T-helper 22 cell (primary cell): ENCODE results near the gene LOXL3.
A peak's percentile ranks its signal among the peaks of the same experiment; 100 is the strongest.

ENCODE experiments used
- DNase-seq: peaks from one replicate; pipeline ENCODE4 v3.0.0-alpha.2; 2020; ENCODE audit warnings: low read depth

Gene LOXL3

DNA sequence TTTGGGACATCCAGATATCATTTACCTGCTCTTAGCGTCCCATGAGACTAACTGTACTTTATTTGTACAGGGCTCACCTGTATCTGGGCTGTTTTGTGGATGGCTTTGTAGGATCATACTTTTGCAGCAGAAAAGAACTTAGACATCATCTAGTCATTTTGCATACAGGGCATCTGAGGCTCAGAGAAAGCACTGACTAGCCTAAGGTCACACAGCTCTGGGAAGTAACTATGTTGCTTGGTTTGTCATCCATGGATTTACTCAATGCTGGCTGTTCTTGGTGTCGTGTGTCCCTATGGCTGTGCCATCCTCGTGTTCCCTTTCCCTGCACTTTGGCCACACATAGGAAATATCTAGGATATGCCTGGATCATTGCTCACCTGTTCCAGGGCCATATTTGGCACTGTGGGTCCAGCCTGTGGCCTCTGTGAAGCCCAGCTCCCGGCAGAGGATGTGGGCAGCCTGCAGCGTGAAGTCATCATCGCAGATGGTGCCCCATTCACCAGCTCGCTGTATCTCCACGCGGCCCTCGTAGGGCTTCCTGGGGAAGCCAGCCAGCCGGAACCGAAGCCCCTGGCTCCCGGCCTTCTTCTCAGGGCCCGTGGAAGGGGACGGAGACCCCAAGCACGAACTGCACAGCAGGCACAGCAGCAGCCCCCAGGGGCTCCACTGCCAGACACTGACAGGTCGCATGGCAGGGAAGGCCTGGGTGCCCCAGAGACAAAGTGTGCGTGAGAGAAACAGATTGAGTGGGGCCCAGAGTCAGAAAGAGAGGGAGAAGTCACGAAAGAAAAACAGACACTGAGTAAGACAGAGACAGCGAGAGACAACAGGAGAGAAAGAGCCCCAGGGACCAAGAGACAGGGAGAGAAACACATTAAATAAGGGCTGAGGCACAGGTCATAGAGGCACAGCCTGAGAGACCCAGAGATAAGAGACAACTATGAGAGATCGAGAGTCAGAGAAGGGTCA lies 1.5 kb downstream of the LOXL3 start:
- no peak for DNase-seq

DNA sequence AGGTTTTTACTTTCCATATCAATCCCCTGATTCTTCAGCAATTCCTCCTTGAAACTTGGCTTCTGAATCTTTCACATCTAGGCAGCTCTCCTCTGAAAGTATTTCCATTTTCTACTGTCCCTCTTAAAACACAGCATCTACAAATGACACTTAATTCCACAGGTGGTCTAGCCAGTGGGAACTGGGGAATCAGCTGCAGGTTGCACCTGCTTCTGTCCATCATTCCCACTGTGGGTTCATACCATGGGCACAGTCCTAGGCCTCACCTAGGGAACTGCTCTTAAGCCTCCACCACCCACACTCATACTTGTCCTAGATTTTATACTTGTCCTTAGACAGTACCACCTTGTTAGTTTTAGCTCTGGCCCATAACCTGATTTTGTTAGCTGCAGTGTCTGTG lies 2.2 kb downstream of the LOXL3 start:
- DNase-seq, result no peak

DNA sequence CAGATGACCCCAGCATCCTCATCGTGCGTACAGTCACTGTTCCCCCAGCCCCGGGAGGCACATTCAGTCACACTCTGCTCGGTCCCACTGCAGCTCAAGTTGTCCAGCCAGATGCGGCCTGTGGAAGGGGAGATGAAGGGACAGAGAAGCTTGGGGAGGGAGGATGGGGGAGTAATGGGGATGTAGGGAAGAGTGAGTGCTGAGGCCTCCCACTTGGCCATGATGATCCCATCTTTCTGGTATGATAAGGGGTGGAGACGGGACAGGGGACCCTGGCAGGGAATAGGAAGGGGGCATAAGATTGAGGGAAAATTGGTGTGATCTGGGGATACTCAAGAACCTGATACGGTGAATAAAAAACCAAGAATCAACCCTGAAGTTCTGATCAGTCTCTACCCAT lies 3.5 kb downstream of the LOXL3 start:
- no peak for DNase-seq

DNA sequence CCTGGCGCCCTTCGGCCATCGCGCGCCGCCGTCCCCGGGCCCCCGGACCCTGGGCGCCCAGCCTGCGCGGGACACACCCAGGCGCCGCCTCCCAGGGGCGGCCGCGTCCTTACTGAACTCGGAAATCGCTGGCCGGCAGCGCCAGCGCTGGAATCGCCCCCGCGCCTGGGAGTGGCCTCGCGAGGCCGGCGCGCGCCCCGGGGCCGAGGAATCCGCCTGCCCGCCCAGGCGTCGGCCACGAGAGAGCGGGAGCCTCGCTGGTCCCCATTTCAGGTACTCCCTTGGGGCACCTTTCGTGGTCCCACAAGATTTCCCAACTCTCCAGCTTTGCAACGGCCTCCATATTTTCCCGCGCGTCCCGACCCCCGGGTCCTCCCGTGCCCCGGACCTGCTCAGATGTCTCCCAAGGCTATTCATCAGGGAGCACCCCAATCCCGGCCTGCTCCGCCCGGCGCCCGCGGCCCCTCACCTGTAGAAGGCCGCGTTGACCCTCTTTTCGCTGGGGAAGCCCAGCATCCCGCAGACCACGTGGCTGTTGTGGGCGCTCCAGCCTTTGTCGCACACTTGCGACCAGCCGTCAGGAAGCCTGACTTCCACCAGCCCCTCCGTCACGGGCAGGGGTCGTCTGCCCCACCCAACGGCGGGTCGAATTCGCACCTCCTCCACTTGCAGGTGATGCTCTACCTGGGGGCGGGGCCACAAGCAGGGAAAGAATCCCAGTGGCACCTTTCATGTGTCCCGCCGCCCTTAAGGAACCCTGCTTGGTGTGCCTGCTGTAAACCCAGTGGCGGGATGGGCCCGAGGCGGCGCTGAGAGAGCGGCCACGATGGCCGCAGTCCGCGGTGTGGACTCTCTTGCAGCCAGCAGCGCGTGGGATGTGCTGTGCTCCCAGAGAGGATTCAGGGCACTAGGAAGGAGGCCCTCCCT lies 4.6 kb downstream of the LOXL3 start:
- DNase-seq, result no peak

DNA sequence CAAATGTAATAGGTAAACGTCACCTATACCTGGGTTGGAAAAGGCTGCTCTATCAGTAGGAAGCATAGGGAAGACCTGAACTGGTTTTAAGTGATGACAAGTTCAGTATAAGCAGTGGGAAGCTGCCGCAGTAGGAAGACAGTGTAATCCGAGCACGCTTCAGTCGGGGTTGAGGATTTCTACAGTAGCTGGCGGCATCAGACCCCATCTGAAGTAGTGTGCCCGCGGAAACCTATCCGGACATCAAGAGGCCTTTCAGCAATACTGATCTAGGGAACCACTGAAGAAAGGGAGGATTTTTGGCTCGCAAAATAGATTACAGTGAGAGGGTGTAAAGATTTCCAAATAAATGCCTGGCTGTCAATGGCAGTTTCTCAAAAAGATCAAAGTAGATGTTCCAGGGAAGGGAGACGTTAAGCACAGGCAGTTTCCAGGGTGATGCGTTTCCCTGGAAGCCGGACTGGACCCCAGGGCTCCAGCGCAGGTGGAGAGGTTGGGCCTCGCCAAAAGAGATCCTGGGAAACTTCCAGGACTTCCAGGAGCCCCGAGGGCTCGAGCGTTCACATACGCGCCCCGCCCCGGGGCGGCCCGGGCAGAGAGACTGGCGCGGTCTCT lies 5.3 kb downstream of the LOXL3 start:
- DNase-seq, result no peak

DNA sequence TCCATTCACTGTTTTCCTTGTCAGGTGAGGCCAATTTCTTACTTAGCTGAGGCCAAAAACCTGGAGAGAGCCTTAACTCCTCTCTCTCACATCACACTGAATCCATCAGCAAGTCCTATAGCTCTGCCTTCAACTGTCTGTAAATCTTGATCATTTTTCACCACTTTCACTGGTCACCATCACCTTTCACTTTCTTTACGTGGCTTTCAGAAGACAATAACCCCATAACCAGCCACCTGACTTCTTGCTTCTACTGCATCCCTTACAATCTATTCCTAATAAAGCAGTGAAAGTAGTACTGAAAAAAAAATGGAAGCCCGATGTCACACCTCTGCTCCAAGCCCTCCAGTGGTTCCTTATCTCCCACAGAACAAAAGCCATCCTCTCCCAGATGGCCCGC lies 7.7 kb downstream of the LOXL3 start:
- no peak for DNase-seq

DNA sequence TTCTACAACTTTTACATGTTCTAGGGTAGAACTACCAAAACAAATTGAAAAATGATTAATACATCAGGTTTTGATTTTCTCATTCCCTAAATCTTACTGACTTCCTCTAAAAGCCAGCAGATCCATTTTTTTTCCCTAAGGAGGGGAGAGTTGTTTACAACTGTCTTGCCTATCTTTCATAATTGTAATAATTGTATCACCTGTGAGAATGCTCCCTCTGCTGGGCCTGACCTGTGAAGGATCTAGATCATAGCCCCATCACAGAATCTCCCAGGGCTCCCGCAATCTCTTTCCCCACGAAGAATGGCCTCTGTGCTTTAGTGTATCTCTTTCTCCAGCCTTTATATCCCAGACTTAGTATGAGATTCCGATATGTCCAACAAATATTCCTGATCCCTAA lies 9.1 kb downstream of the LOXL3 start:
- DNase-seq, result no peak

DNA sequence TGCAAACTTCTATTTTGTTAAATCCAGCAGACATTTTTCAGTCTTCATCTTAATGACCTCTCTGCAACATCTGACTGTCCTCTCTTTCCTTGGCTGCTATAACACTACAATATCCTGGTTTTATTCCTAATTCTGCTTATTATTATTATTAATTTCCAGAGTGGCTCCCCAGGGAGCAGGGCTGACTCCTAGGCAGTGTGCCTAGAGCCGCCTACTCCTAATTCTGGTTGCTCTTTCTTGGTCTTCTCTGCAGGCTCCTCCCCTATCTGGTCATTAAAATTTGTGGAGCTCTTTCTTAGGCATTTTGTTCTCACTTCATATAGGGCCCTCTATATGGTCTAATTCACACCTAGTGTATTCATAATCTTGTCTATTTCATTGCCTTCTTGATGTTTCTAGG lies 10.8 kb downstream of the LOXL3 start:
- DNase-seq, result no peak

DNA sequence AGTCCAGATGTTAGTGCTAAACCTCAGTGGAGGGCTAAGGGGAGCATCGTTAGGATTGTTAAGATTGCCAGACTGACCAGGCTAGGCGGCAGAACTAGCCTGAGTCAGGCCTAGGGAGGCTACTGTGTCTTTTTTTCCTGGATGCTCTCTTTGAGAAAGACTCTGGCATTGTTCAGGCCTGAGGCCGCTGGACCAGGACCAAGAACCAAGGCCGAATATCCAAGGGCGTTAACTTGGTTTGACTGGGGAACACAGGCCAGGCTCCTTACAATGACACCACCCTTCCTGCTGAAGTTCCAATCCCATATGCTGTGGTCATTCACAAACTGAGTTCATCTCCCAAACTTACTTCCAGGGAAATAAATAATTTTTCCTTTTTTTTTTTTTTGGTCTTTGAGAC lies 13.5 kb downstream of the LOXL3 start:
- no peak for DNase-seq

DNA sequence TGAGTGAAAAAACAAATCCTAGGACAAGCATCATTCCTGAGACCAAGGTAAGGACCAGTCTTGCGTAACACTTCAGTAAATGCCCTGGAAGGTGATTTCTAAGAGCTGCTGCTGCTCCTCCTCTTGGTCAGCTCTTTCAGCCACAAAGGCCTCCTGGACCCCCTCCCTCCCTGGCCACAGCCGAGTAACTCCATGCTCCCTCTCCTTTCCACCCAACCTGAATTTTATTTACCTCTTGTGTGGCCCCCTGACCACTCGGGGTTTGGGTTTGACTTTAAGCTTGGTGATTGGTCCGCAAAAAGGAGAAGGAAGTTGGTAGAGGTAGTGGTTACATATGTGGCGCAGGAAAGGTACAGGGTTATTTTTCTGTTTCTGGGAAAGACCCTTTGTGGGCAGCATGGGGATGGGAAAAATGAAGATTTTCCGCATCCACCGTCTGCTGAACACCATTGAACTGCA lies 14.8 kb downstream of the LOXL3 start:
- no peak for DNase-seq

DNA sequence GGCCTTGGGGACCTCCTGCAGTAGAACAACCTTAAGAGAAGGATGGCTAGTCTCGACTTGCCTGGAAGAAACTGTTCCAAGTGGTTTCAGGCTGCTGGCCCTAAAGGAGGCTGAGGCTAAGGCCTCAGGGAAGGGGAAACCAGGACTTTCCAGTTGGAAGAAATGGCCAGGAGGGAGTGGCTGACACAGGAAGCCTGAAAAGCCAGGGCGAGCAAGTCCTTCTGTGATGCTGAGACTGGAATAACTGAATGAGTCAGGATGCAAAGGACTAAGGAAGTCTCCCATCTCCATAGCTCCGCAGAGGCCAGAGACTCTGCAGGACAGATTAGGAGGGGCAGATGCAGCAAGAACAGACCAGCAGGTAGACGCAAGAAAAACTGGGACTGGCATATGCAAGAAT lies 16.6 kb downstream of the LOXL3 start:
- DNase-seq, result no peak

DNA sequence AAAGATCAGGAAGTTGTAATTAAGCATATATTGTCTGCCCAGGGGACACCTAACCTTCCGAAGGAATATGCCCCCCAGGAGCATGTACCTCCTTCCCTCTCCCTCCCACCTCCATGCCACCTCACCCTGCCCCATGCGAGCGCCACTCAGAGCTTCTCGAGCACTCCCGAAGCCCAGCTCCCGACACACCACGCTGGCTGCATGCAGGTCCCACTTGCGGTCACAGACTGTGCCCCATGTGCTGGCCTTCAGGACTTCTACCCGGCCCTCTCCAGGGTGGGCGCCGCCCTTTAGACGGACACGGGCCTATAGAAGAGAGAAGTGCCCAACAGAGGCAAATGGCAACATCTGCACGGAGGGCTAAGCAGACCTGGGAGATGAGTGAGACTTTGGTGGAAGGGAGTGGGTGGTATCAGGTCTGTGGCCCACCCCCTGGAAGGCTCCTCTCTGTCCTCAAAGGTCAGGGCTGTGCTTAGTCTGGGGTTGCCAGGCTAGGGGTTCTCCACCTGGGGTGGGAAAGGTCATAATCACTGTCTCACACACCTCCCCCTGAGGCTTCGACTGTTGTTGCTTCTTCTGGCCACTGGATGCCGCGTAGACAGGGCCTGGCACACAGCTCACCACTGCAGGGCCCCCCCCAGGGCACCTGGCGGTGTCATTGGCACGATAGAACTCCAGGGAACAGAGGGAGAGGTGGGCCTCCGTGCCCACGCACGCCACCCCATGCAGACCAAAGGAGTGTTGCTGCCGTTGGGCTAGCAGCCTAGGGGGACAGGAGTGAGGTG lies 17.4 kb downstream of the LOXL3 start:
- DNase-seq, result no peak

DNA sequence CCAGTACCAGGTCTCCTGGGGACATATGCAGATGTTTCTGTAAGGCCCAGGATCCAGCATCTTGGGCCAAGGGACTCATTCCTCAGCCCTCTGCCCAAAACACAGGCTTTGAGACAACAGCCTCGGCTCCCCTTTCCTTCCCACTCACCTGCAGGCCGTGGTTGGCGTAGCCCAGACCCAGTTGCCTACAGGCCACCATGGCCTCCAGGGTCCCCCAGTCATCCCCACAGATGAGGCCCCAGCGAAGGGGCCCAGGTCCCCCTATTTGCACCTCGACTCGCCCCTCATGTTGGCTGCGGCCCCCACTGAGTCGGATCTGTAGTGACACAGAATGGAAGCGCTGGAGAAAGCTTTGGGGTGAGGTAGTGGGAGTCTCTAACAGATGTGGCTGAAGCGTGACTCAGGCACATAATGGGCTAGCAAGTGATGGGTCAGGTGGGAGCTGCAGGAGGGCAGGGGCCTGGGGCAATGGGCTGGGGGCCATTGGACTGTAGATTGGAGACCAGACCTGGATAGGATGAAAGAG lies 18.2 kb downstream of the LOXL3 start:
- DNase-seq, result no peak

DNA sequence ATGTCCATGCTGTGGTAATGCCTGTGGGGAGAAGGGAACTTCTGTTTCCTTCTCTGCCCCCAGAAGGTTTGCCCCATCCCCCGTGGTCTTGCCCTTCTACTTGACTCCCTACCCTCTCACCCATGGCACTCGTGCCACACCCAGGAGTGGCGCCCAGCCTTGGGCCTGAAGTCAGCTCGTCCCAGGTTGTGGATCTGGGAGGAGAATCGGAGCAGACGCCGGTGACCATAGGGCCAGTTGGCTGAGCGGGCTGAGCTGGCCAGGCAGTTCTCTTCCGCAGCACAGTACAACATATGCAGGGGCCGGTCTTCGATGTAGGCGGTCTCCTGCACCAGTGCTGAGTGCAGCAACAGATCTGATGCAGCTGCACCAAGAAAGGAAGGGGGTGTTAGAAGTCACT lies 19.3 kb downstream of the LOXL3 start:
- DNase-seq, result no peak

DNA sequence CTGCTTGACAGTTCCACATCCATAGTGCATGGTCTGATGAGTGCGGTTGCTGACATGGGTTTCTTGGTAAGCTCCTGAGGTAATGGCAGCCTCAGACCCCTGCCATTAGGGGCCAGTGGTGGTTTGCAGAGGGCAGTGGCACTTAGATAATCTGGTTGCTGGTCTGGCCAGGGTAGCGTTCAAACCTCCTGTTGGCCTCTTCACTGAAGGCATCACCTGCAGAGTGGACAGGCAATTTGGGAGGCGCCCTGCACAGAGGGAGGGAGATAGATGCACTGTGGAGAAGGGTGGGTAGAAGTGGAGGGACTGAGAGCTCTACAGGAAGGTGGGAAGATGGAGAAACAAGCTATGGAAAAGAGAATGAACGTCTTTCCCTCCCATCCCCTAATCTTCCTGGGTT lies 20.3 kb downstream of the LOXL3 start:
- DNase-seq, result no peak

DNA sequence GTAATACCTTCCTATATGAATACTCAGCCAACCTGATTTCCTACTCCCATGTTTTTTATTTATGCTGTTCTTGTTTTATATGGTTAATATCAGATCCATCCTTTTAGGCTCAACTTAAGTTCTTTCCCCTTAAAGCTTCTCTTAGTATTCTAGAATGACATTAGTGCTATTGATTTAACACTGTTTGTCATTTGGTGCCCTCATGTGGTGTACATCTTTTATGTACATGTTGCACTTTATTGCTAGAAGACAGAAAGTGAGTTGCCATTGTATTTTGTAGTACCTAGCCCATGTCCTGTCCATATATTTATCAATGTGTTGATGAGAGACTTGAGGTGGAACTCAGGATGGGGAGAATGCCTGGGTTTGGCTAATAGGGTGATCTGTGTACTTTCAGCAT lies 21.5 kb downstream of the LOXL3 start:
- no peak for DNase-seq

DNA sequence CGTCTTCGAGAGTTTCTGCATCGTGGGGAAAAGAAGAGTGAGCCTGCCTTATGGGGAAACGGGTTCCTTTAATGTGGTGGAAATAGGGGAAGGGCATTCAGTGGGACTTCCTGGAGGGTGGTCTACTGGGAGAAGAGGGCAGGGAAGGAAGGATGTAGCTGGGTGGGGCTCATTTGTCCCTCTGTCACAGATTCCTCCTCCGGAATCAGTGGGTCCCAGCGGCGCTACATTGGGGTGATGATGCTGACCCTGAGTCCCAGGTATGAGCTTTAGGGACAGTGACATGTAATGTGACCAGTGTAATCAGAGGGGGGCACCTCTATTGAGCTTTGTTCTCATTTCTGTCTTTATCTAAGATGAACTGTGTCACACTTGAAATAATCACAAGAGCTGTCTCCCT lies 22.1 kb downstream of the LOXL3 start:
- DNase-seq, result no peak

DNA sequence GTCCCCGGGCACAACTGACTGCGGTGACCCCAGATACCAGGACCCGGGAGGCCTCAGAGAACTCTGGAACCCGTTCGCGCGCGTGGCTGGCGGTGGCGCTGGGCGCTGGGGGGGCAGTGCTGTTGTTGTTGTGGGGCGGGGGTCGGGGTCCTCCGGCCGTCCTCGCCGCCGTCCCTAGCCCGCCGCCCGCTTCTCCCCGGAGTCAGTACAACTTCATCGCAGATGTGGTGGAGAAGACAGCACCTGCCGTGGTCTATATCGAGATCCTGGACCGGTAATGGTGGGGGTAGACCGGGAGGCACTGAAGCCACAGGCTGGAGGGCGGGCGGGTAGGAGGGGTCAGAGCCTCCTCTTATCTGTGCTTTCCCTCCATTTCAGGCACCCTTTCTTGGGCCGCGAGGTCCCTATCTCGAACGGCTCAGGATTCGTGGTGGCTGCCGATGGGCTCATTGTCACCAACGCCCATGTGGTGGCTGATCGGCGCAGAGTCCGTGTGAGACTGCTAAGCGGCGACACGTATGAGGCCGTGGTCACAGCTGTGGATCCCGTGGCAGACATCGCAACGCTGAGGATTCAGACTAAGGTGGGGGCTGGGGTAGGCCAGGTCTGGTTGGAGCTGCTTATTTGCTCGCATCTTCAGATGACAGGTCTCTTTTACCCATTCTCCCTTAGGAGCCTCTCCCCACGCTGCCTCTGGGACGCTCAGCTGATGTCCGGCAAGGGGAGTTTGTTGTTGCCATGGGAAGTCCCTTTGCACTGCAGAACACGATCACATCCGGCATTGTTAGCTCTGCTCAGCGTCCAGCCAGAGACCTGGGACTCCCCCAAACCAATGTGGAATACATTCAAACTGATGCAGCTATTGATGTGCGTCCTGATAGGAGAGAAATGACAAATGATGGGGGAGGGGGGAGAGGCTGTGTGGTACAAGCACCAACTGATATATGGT lies 23.2 kb downstream of the LOXL3 start:
- no peak for DNase-seq

DNA sequence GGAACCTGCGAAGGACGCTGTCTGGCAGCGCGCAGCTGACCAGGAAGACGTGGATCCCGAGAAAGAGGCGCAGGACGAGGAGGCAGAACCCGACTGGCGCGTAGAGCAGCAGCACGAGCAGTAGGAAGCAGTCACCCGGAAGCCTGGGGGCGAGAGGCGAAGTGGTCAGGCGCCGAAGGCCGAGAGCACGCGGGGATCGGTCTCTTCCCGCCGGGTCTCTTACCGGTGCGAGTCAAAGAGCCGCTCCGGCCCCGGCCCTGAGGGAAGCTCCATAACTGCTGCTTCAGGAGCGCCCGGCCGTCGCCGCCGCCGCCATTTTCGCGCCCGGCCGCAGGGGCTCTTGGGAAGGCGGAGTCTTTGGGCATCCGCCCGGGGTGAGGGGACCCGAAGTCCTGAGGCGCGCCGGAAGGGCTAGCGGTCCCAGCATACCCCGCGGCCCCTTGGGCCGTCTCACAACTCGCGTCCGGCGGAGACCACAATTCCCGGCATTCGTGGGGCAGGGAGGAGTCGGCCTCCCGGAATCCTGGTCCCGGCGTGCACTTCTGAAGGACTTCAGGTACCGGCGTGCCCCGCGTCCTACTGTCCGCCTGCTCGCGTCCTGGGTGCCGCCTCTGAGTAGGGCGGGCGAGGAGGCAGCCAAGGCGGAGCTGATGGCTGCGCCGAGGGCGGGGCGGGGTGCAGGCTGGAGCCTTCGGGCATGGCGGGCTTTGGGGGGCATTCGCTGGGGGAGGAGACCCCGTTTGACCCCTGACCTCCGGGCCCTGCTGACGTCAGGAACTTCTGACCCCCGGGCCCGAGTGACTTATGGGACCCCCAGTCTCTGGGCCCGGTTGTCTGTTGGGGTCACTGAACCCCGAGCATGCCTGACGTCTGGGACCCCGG lies 24.1 kb downstream of the LOXL3 start, which contains the start of the genes AUP1 and HTRA2:
Gene AUP1, minus strand, starts transcription at position 350 of the 882 bp plus-strand sequence. Its CDS starts 77 bp downstream, at position 273.
Gene HTRA2, plus strand, starts transcription at position 577 of the 882 bp plus-strand sequence. Its CDS starts 74 bp downstream, at position 651.
- DNase-seq, result peak; percentile 79
